ENCODE measurements around the gene EPHX1.

The EPHX1 gene

DNA sequence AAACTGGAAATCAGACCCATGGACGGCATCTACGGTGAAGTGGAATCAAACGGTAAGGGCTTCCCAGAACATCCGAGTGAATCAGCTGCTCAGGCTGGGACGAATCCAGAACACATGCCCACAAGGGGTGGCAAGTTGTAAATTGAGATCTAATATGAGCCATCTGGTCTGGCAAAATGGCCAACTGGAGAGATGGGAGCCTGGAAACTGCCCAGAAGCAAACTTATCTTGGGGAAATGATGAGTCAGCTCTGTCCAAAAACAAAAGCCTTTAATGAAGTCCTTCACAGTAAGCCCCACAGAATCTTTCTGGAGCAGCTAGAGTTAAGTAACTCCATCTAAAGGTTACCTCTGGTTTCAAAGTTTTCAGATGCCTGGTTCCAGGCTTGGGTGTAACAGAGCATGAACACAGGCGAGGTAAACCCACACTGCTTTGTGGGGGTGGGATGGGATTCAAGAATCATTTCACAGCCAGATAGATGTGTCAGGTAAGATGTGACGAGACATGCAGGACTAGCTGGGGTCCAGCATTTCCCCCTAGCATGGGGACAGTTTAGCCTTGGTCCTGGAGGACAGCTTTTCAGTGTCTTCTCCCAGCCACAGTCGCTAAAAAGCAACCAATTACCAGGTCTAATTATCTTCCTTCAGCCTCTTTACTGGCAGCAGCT lies 42.8 kb upstream of the EPHX1 start:
- TF ChIP-seq, protein P1, sequence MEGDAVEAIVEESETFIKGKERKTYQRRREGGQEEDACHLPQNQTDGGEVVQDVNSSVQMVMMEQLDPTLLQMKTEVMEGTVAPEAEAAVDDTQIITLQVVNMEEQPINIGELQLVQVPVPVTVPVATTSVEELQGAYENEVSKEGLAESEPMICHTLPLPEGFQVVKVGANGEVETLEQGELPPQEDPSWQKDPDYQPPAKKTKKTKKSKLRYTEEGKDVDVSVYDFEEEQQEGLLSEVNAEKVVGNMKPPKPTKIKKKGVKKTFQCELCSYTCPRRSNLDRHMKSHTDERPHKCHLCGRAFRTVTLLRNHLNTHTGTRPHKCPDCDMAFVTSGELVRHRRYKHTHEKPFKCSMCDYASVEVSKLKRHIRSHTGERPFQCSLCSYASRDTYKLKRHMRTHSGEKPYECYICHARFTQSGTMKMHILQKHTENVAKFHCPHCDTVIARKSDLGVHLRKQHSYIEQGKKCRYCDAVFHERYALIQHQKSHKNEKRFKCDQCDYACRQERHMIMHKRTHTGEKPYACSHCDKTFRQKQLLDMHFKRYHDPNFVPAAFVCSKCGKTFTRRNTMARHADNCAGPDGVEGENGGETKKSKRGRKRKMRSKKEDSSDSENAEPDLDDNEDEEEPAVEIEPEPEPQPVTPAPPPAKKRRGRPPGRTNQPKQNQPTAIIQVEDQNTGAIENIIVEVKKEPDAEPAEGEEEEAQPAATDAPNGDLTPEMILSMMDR (IDR thresholded peaks at IDR 0.05; ENCODE audit: insufficient read depth, missing control alignments): no peak
- DNase-seq (ENCODE audit: insufficient read length, low spot score) (no peak), FAIRE-seq (no peak)

DNA sequence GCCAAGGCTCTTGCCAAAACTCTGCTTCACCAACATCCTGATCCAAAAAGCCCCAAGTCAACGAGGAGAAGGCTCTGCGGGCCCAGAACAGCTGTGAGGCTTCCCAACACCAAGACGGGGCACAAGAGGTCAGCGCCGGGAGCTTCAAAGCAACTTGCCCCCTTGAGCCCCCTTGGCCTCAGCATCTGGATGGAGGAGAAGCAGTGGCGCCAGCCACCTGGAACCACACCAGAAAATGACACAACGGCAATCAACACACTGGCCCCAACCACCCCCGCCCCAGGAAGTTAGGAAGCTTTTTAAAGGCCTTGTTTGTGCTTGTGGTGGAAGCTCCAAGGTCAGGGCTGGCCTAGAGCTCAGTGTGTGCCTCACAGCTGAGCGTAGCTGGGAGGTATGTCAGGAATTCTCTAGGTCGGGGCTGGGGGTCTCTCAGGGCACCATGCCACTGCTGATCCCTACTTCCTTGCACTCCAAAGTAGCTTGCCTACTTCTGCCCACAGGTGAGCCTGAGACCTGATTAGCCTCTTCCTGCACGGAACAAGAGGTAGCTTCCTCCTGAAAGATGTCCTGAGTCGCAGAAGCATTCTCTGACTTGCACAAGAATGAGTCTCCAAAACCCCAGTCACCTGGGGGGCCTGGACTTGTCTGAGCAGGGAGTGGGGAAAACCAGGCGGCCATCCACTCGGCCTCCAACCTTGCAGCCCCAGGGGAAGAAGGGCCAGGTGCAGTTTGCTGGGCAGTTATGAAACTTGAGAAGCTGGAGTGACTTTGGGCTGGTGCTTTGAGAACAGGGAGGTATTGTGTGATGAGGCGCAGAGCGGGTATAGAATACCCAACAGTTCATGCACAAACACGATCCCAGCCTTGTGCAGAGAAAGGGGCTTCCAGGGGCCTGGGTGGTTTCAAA lies 42.0 kb upstream of the EPHX1 start:
- FAIRE-seq: no peak
- no peak for DNase-seq (ENCODE audit: insufficient read length, low spot score)
- TF ChIP-seq, protein P1 (IDR thresholded peaks at IDR 0.05; ENCODE audit: insufficient read depth, missing control alignments): no peak

DNA sequence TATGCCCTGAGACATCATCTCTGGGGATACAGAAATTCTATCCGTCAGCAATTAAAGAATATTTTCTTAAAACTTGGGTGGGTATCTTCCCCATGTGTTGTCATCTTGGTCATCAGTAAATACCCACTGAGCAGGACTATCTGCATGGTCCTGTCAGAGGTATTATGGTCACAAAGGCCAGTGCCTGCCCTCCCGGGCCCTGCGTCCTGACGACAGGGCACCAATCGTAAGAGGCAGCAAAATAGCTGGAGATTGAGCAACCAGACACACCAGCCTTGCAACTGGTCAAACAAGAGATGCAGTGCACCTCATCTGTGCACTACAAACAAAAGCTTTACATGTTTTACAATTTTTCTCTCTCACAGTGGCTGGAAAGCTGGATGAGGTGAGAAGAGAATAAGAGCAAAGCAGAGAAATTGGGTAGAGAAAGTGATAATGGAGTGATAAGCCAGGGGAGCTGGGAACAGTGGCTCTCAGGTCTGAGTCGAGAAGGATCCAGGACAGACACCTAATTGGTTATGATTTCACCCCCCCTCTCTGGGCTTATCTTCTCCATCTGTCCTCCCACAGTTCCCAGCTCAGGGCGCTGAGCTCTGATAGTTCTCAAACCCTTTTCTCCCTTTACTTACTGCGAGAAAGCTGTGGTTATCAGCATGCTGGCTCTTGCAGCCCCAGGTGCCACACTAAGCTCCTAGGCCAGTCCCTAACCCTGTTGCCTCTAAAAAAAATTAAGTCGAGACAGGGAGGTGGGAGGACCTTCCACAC lies 41.1 kb upstream of the EPHX1 start:
- TF ChIP-seq, protein P1 (IDR thresholded peaks at IDR 0.05; ENCODE audit: insufficient read depth, missing control alignments): no peak
- DNase-seq (ENCODE audit: insufficient read length, low spot score) (peak; percentile 91), FAIRE-seq (peak; percentile 44)

DNA sequence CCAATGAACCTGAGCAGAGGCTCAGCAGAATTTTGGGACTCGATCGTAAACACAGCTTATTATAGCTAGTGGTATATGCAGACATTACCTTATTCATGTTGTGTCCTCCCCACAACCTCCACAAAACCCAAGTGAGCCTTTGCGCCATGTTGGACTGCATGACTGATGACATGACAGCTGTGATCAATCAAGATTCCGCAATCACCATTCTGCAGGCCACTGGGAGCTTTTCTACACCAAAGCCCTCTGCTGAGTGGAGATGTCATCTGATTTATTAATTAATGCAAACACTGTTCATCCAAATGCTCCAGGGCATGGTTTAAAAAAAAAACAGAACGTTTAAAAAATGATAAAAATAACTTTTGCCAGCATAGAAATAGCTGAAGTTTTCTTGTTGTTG lies 40.2 kb upstream of the EPHX1 start:
- FAIRE-seq: no peak
- TF ChIP-seq, protein P1 (IDR thresholded peaks at IDR 0.05; ENCODE audit: insufficient read depth, missing control alignments): no peak
- DNase-seq (ENCODE audit: insufficient read length, low spot score): no peak

DNA sequence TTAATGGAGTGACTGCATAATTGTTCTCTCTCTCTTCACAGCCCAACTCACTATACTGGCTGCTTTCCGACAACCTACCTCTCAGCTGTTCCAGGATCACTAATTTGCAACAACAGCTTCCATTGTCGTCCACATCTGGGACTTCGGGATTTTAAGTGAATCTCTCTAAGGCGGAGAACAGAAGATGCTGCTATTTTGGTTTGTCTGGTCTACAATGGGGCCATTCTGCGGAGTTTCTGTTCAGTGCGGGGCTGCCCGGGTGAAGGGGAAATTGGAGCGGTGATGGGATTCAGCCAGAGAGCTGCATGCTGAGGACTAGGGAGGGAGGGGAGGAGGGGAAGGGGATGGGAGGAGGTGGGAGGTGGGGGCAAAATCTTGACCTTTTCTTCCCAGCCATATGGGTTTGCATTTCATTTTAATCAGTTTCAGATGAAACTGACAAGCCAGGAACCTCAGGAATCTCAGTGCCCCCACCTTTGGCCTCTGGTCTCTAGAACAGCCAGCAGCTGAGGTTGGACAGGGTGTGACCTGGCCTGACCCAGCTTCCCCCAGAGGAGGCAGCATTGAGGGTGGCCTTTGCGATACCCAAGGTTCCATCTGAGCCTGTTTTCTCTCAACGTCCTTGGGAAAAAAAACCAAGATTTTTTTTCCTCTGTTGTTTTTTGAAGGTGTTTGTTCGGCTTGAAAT lies 39.2 kb upstream of the EPHX1 start:
- DNase-seq (ENCODE audit: insufficient read length, low spot score) (no peak), FAIRE-seq (no peak)
- TF ChIP-seq, protein P1 (IDR thresholded peaks at IDR 0.05; ENCODE audit: insufficient read depth, missing control alignments): no peak

DNA sequence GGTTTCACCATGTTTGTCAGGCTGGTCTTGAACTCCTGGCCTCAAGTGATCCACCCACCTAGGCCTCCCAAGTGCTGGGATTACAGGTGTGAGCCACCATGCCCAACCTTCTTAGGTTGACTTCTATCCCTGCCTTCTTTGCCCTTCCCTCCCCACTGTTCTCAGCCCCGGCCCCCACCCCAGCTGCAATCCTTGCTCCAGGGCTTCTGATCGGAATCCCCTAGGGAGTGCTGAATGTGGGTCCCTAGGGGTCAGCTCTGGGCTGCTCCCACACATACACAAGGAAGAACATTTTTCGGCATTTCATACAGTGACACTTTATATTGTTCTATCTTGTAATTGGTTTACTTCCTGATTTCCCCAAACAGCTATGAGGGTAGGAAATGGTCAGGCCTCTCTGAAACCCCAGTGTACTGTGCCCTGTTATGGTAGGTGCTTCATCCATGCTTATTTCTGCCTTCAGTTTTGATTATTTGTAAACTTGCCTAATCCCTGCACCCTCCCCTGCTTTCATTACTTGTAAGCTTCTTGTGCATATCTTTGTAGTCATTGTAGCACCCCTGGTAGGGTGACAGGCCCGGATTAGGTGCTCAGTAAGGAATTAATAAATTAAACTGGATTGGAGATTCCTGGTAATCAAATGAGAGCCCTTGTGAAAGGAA lies 38.1 kb upstream of the EPHX1 start:
- DNase-seq (ENCODE audit: insufficient read length, low spot score) (no peak), FAIRE-seq (peak; percentile 41)
- TF ChIP-seq, protein P1 (IDR thresholded peaks at IDR 0.05; ENCODE audit: insufficient read depth, missing control alignments): no peak
